Measurements from ENCODE around the gene CDC42BPG. TPM values are rescaled to one million over a fixed set of nuclear protein-coding genes. Genes with fewer than 3 reads are reported as not detected.

The CDC42BPG gene
- total RNA-seq, 2 donors from 2014 or later: 17.2 to 24.0 TPM

GRCh38 chr11:64836448-64837072 is 7.9 kb downstream of the CDC42BPG start:
- H3K9me3 ChIP-seq: no peaks in the 10 kb centered on the region
- peaks cover under 1% of the 10 kb centered on the region for H3K4me1 ChIP-seq (replicated peaks)
- no peak overlapping the region for H3K4me3 ChIP-seq
- no peaks in the 10 kb centered on the region for H3K27me3 ChIP-seq (replicated peaks; ENCODE audit: insufficient read depth)
- WGBS: 82% methylated on average over 16 of the region's 16 CpGs
- H3K36me3 ChIP-seq: peaks cover 4 to 10% of the 10 kb centered on the region in 2 donors
- TF ChIP-seq, protein P1, sequence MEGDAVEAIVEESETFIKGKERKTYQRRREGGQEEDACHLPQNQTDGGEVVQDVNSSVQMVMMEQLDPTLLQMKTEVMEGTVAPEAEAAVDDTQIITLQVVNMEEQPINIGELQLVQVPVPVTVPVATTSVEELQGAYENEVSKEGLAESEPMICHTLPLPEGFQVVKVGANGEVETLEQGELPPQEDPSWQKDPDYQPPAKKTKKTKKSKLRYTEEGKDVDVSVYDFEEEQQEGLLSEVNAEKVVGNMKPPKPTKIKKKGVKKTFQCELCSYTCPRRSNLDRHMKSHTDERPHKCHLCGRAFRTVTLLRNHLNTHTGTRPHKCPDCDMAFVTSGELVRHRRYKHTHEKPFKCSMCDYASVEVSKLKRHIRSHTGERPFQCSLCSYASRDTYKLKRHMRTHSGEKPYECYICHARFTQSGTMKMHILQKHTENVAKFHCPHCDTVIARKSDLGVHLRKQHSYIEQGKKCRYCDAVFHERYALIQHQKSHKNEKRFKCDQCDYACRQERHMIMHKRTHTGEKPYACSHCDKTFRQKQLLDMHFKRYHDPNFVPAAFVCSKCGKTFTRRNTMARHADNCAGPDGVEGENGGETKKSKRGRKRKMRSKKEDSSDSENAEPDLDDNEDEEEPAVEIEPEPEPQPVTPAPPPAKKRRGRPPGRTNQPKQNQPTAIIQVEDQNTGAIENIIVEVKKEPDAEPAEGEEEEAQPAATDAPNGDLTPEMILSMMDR (IDR thresholded peaks at IDR 0.05): no peak
- TF ChIP-seq POLR2AphosphoS5 (IDR thresholded peaks at IDR 0.05): no peak
- no peak for TF ChIP-seq POLR2A (IDR thresholded peaks at IDR 0.05)
- no peak for DNase-seq (ENCODE audit: low spot score)
- intact Hi-C loops (cut with DNase I): no loop called here
- no peak overlapping the region for H3K27ac ChIP-seq

GRCh38 chr11:64835616-64836447 is 8.6 kb downstream of the CDC42BPG start:
- no peak overlapping the region for H3K27ac ChIP-seq
- no peaks in the 10 kb centered on the region for H3K9me3 ChIP-seq
- WGBS: 87% methylated on average over 14 of the region's 17 CpGs
- no peak overlapping the region for H3K4me3 ChIP-seq
- no peaks in the 10 kb centered on the region for H3K27me3 ChIP-seq (replicated peaks; ENCODE audit: insufficient read depth)
- no peak for DNase-seq (ENCODE audit: low spot score)
- peaks cover 4 to 10% of the 10 kb centered on the region in 2 donors for H3K36me3 ChIP-seq
- TF ChIP-seq POLR2AphosphoS5 (IDR thresholded peaks at IDR 0.05): no peak
- TF ChIP-seq, protein P1 (IDR thresholded peaks at IDR 0.05): no peak
- no peak for TF ChIP-seq POLR2A (IDR thresholded peaks at IDR 0.05)
- intact Hi-C loops (cut with DNase I): no loop called here
- no peaks in the 10 kb centered on the region for H3K4me1 ChIP-seq (replicated peaks)

- no peak for DNase-seq (ENCODE audit: low spot score)
- no peaks in the 10 kb centered on the region for H3K27me3 ChIP-seq (replicated peaks; ENCODE audit: insufficient read depth)
- intact Hi-C loops (cut with DNase I): no loop called here
- no peak overlapping the region for H3K4me3 ChIP-seq
- H3K36me3 ChIP-seq: peaks cover 4 to 10% of the 10 kb centered on the region in 2 donors
- no peak overlapping the region for H3K27ac ChIP-seq
- H3K4me1 ChIP-seq (replicated peaks): no peaks in the 10 kb centered on the region
- WGBS: 81% methylated on average over 29 of the region's 29 CpGs
- H3K9me3 ChIP-seq: no peaks in the 10 kb centered on the region
- TF ChIP-seq, protein P1 (IDR thresholded peaks at IDR 0.05): no peak
- TF ChIP-seq POLR2A (IDR thresholded peaks at IDR 0.05): no peak
These were observed 9.5 kb downstream of the CDC42BPG start for GRCh38 chr11:64834723-64835615.

DNA sequence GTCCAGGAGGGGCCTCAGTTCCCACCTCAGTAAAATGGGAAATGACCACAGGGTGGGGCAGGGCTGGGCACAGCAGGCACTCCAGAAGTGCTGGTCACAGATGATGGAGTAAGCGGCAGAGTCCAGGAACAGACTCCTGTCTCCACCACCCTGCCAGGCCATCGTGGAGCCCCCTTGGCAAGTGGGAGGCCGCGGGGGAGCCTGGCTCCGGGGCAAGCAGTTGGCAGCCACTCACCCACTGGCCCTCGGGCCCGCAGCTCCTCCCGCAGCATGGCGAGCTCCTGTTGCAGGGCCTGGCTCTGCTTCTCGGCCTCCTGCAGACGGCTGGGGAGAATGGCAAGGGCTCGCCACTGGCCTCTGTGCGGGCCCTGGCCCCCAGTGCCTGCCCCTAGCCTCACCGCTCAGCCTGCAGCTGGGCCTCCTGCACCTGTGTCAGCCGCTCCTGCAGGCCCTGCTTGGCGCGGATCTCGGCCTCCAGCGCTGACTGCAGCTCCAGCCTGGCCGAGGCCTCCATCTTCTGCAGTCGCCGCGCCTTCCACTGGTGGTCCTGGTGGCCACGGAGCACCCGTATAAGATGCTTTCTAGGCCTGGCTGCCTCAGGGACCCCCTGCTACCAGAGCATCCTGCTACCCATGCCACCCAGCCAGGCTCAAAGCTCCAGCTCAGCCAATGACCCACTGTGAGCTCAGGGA is 10.3 kb downstream of the CDC42BPG start:
- H3K4me1 ChIP-seq (replicated peaks): no peaks in the 10 kb centered on the region
- intact Hi-C loops (cut with DNase I): no loop called here
- WGBS: 93% methylated on average over 25 of the region's 25 CpGs
- no peak overlapping the region for H3K4me3 ChIP-seq
- peaks cover 4 to 10% of the 10 kb centered on the region in 2 donors for H3K36me3 ChIP-seq
- H3K27ac ChIP-seq: no peak overlapping the region
- H3K27me3 ChIP-seq (replicated peaks; ENCODE audit: insufficient read depth): no peaks in the 10 kb centered on the region
- TF ChIP-seq POLR2AphosphoS5 (IDR thresholded peaks at IDR 0.05) (no peak), POLR2A (IDR thresholded peaks at IDR 0.05) (no peak)
- TF ChIP-seq, protein P1 (IDR thresholded peaks at IDR 0.05): no peak
- H3K9me3 ChIP-seq: no peaks in the 10 kb centered on the region
- DNase-seq (ENCODE audit: low spot score): no peak
